GM12878 (cell line): Measurements from ENCODE around the gene GCH1. TPM values are rescaled to one million over a fixed set of nuclear protein-coding genes. Genes with fewer than 3 reads are reported as not detected.

Source experiments
- ATAC-seq: fragments of 200-7000 bp; cut with Tn5 transposase; 3 replicates; pipeline ENCODE4 v1.9.1; 2020; ENCODE audit warnings: mild to moderate bottlenecking, moderate library complexity
- BruUV-seq: library from RNA; stranded (reverse); fragments of 400-500 nt; replicated peaks from 2 replicates; lab custom pipeline; 2021; lab: Mats Ljungman, UMichigan
- CTCF ChIA-PET: fragments of 300-600 bp; sonication (Branson Sonifier 250); formaldehyde crosslinking; extraction: SDS; loops from one replicate; lab custom pipeline; 2021; ENCODE audit warnings: inconsistent platforms; lab: Yijun Ruan, JAX
- POLR2A ChIA-PET: fragments of 350-600 bp; formaldehyde crosslinking; extraction: SDS; loops from one replicate; lab custom pipeline; 2021; ENCODE audit warnings: inconsistent platforms; lab: Charles Lee
- RAD21 ChIA-PET: fragments of 300-600 bp; sonication (Branson Sonifier 250); formaldehyde crosslinking; loops from one replicate; lab custom pipeline; 2023; ENCODE audit warnings: antibody characterized with exemption; ENCODE audit not compliant: unreplicated experiment; lab: Charles Lee
- SMC1A ChIA-PET: fragments of 300-600 bp; sonication (Branson Sonifier 250); formaldehyde crosslinking; loops from one replicate; lab custom pipeline; 2023; ENCODE audit not compliant: unreplicated experiment, uncharacterized antibody; lab: Charles Lee
- DNase-seq: peaks from one replicate; pipeline ENCODE4 v3.0.0-alpha.2; 2011; ENCODE audit warnings: low read depth, low spot score
- FAIRE-seq: peaks from 3 replicates; lab custom pipeline; 2011; peaks lifted over from hg19 to GRCh38; lab: Jason Lieb, UNC
- H2AFZ ChIP-seq: 2 replicates; pipeline ENCODE4 v1.6.0; 2011; ENCODE audit warnings: low read depth, low read length, control low read depth; ENCODE audit not compliant: control insufficient read depth
- H3K27ac ChIP-seq: 2 replicates; pipeline ENCODE4 v1.5.1; 2011; ENCODE audit warnings: control low read depth; ENCODE audit not compliant: control insufficient read depth, insufficient read depth
- H3K27me3 ChIP-seq, 2 experiments: replicated peaks in 1 of 2; 2 replicates each; pipeline versions ENCODE4 v1.6.0 to v1.6.1; 2011; ENCODE audit warnings: low read length in 1 of 2; ENCODE audit not compliant: control insufficient read depth in 2 of 2, insufficient read depth in 2 of 2
- H3K36me3 ChIP-seq, 2 experiments: 2 replicates each; pipeline ENCODE4 v1.5.1; 2011; ENCODE audit warnings: low read length in 1 of 2; ENCODE audit not compliant: control insufficient read depth in 2 of 2, insufficient read depth in 2 of 2
- H3K4me1 ChIP-seq: 2 replicates; pipeline ENCODE4 v1.6.1; 2011; ENCODE audit warnings: mild to moderate bottlenecking, low read length, moderate library complexity, mixed read lengths; ENCODE audit not compliant: control insufficient read depth, insufficient read depth
- H3K4me2 ChIP-seq: 2 replicates; pipeline ENCODE4 v1.6.0; 2011; ENCODE audit warnings: control low read depth; ENCODE audit not compliant: control insufficient read depth, insufficient read depth
- H3K4me3 ChIP-seq: fragments of 200-600 bp; sonication (generic); 2 replicates; pipeline ENCODE4 v1.5.1; 2016
- H3K79me2 ChIP-seq: 2 replicates; pipeline ENCODE4 v1.6.0; 2011; ENCODE audit warnings: low read length; ENCODE audit not compliant: control insufficient read depth, insufficient read depth
- H3K9ac ChIP-seq: 2 replicates; pipeline ENCODE4 v1.8.0; 2011; ENCODE audit warnings: low read length, control low read depth, mixed read lengths; ENCODE audit not compliant: control insufficient read depth, insufficient read depth
- H3K9me3 ChIP-seq: replicated peaks from 3 replicates; pipeline ENCODE4 v1.5.1; 2011; ENCODE audit warnings: mild to moderate bottlenecking, low read length; ENCODE audit not compliant: control insufficient read depth, insufficient read depth
- H4K20me1 ChIP-seq: 2 replicates; pipeline ENCODE4 v1.6.0; 2011; ENCODE audit not compliant: control insufficient read depth, insufficient read depth
- BMI1 ChIP-seq: fragments of 450-650 bp; IDR thresholded peaks from 2 replicates; pipeline ENCODE4 v1.6.1; 2016; ENCODE audit warnings: mild to moderate bottlenecking, moderate library complexity, borderline replicate concordance
- FOXM1 ChIP-seq: IDR thresholded peaks from 2 replicates; pipeline ENCODE4 v1.6.1; 2012; ENCODE audit warnings: low read depth, mild to moderate bottlenecking, inconsistent platforms, low read length, moderate library complexity
- HDAC2 ChIP-seq: fragments of 200-600 bp; sonication (generic); IDR thresholded peaks from 2 replicates; pipeline ENCODE4 v1.6.1; 2017
- JUND ChIP-seq: IDR thresholded peaks from 2 replicates; pipeline ENCODE4 v1.6.1; 2012; ENCODE audit warnings: low read depth, mild to moderate bottlenecking, low read length, improper control_type of control experiment, moderate library complexity
- PML ChIP-seq: IDR thresholded peaks from 2 replicates; pipeline ENCODE4 v1.6.1; 2012; ENCODE audit warnings: low read length, inconsistent platforms
- POLR2A ChIP-seq: IDR thresholded peaks from 2 replicates; pipeline ENCODE4 v1.6.1; 2011; ENCODE audit warnings: low read depth, mild to moderate bottlenecking, low read length
- TAF1 ChIP-seq: IDR thresholded peaks from 2 replicates; pipeline ENCODE4 v1.6.1; 2011; ENCODE audit warnings: mild to moderate bottlenecking, low read depth, low read length, borderline replicate concordance
- TCF7 ChIP-seq: IDR thresholded peaks from 2 replicates; pipeline ENCODE4 v1.6.1; 2014; ENCODE audit warnings: antibody characterized with exemption, borderline replicate concordance
- ZNF207 ChIP-seq: fragments of 450-650 bp; IDR thresholded peaks from 2 replicates; pipeline ENCODE4 v1.6.1; 2014; ENCODE audit warnings: antibody characterized with exemption, mild to moderate bottlenecking, borderline replicate concordance
- WGBS: methylation state at CpG from one replicate; pipeline ENCODE4 v1.1.6; 2016; ENCODE audit warnings: low lambda C conversion rate; ENCODE audit not compliant: insufficient replicate concordance, insufficient coverage; ENCODE audit errors: missing lambda C conversion rate; 5-methylcytosine and 5-hydroxymethylcytosine counted together
- in situ Hi-C: fragments of 300-500 bp; cut with MboI; formaldehyde crosslinking; loops from 9 replicates; pipeline ENCODE4 v1.14.3; 2018; ENCODE audit warnings: mixed read lengths
- intact Hi-C: fragments of 100-400 bp; cut with micrococcal nuclease; formaldehyde crosslinking; loops from one replicate; pipeline ENCODE4 v1.14.2; 2022; ENCODE audit not compliant: unreplicated experiment
- polyA plus RNA-seq, 11 experiments: library from polyadenylated mRNA; depleted of rRNA in 4 of 11; unstranded in 6 of 11; stranded (reverse) in 5 of 11; fragments of >200 nt; fragmentation: Nextera tagmentation in 4 of 11; fragmentation: Illumina TruSeq in 1 of 11; extraction: Ambion mirVana in 4 of 11; extraction: Trizol in 1 of 11; gene quantifications; 1 replicate in 1 of 11; 2 replicates in 10 of 11; pipeline versions ENCODE4 v1.2.1 to v1.2.3, GENCODE V29; 2011 to 2016; ENCODE audit warnings: inconsistent platforms in 2 of 11, missing spikeins in 2 of 11, low read depth in 1 of 11
- total RNA-seq, 4 experiments: library from RNA; depleted of rRNA in 3 of 4; stranded (reverse); fragments of >200 nt in 3 of 4; fragmentation: Illumina TruSeq in 1 of 4; extraction: Trizol in 1 of 4; gene quantifications; 2 replicates each; pipeline versions ENCODE4 v1.2.1 to v1.2.3, GENCODE V29; 2013 to 2021

The GCH1 gene
- total and polyA plus RNA-seq, 10 of the 15 experiments (the other 5 are each of a cell fraction or from before 2014, with no cell fraction given), result 25.1 to 37.0 (median 33.8) TPM

DNA sequence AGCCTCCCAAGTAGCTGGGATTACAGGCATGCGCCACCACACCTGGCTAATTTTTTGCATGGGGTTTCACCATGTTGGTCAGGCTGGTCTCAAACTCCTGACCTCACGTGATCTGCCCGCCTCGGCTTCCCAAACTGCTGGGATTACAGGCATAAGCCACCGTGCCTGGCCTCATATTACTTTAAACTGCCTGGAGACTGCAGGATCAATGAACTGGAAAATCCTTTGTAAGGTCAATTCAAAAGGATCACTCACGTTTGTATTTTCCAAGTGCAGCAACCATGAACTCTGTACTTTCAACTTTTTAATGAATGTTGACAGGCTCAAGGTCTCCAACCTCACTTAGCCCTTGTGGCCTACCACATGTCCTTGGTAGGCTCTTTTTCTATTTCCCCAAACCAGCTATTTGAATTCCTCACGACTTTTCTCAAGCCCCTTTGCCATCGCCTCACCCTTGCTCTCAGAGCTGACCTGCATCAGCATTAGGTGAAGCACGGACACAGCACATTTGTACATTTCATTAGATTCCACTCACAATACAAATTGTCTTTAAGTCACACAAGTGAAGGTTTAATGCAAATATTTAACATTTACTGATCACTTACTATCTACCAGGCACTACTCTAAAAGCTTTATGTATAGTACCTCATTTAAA, 42.2 kb upstream of the GCH1 start:
- H3K4me2 ChIP-seq, result no peak overlapping the region
- intact Hi-C loops (no loop called here), in situ Hi-C loops (no loop called here)
- peaks cover 2 to 4% of the 10 kb centered on the region in 2 experiments for H3K36me3 ChIP-seq
- no peaks in the 10 kb centered on the region for H3K4me1 ChIP-seq
- TF ChIP-seq FOXM1 (no peak), TCF7 (no peak), ZNF207 (no peak), TAF1 (no peak), PML (no peak), BMI1 (no peak), JUND (no peak), POLR2A (no peak), HDAC2 (no peak)
- H2AFZ ChIP-seq, result no peak overlapping the region
- no TSS peak for BruUV-seq
- ChIA-PET CTCF (interaction anchor here (0.7 kb wide), 1 partner anchor 611 kb away, joined by 3 read pairs; no protein-coding TSS in a partner anchor), SMC1A (interaction anchor here (0.6 kb wide), 2 partner anchors 191 to 1468 kb away, joined by 3 to 4 read pairs; no protein-coding TSS in a partner anchor), POLR2A (no interaction called here), RAD21 (interaction anchor here (0.7 kb wide), 1 partner anchor 1411 kb away, joined by 3 read pairs; no protein-coding TSS in a partner anchor)
- H3K79me2 ChIP-seq, result no peaks in the 10 kb centered on the region
- no peaks in the 10 kb centered on the region for H4K20me1 ChIP-seq
- ATAC-seq (no peak), FAIRE-seq (no peak), DNase-seq (no peak)
- no peak overlapping the region for H3K27ac ChIP-seq
- WGBS, result over 99% methylated on average over 9 of the region's 9 CpGs
- no peaks in the 10 kb centered on the region for H3K27me3 ChIP-seq
- H3K9me3 ChIP-seq, result no peaks in the 10 kb centered on the region; the same call in 2 of the 3 replicates
- no peak overlapping the region for H3K9ac ChIP-seq
- H3K4me3 ChIP-seq, result no peak overlapping the region
